DMS79 treated with DMSO at 0.1 percent for 48 hours (cell line): Measurements from ENCODE around the gene TOPORS.
"Not testable (repeated sequence)": the region's sequence is repeated elsewhere in the genome, so short reads cannot be mapped to it uniquely, and the experiment has no call there.

Source experiments
- DNase-seq: peaks from one replicate; lab custom pipeline; 2025; lab: John Stamatoyannopoulos, UW

Gene TOPORS

DNA sequence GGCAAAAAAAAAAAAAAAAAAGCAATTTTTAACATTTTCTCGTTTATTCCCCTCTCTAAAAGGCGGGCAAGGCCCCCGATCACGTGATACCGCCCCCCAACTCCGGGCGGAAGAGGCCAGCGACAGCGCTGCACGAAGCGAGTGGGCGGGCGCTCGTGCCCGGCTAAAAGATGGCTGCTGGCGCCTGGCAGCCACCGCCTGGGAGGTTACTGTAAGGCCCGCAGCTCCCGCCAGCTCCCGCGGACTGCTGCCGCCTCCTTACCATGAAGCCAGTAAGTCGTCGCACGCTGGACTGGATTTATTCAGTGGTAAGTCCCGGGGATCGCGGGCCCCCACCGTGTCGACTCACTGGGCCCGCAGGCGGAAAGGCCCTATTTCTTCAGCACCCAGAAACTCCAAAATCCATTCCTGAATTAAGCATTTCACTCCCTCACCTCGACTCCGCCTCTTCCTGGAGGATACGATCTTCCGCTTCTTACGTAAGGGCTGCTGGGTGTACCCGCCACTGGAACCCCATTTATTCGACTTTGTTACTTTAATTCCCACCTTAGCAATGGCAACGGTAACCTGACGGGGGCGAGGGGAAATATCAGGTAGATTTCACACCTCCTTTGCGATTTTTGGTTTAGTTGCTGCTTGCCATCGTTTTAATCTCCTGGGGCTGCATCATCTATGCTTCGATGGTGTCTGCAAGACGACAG is at the start of gene TOPORS, which contains the start of gene SMIM27:
Gene TOPORS, minus strand, starts transcription at position 415 of the 701 bp plus-strand sequence. Its CDS starts 150 bp downstream, at position 265.
Gene SMIM27, plus strand, starts transcription at position 156 of the 701 bp plus-strand sequence. Its CDS starts 108 bp downstream, at position 264.
- DNase-seq, result peak; percentile 91

DNA sequence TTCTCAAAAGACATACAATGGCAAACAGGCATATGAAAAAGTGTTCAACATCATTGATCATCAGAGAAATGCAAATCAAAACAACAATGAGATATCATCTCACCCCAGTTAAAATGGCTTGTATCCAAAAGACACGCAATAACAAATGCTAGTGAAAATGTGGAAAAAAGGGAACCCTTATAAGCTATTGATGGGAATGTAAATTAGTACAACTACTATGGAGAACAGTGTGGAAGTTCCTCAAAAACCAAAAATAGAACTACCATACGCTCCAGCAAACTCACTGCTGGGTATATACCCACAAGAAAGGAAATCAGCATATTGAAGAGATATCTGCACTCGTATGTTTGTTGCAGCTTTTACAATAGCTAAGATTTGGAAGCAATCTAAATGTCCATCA is 46.6 kb upstream of the TOPORS start:
- DNase-seq, result not testable (repeated sequence)

DNA sequence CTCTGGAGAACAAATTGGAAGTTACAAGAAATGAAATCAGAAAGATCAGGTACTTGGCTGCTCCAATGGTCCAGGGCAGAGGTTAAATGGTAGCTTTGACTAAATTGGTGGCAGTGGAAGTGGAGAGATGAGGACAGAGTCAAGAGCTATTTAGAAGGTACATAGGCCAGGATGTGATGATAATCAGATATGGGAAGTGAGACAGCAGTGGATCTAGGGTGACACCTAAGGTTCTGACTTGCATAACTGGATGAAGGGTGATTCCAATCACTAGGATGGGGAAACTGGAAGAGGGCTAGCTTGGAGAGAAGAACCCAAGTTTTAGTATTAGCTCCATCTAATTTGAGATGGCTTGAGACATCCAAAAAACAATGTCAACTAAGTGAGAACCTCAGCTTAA is 44.5 kb upstream of the TOPORS start:
- DNase-seq, result no peak

GRCh38 chr9:32596096-32596865 is 43.9 kb upstream of the TOPORS start:
- no peak for DNase-seq

GRCh38 chr9:32590898-32591297 is 38.5 kb upstream of the TOPORS start:
- DNase-seq, result no peak

DNA sequence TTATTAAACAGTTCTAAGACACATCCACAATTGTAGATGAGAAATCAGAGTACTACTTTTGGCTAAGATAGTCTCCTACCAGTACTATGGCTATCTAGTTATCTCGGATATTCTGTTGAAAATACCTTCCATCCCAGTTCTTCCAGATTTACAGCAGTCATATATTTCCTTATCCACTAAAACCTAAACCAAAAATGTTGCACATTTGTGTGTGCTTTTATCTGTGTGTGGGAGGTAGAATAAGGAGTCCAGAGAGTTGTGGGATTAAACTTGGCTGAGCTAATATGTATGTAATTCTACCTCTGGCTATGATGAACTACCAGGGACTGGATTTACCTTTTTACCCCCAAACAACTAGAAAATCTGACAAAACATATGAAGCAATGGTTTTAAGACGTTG is 38.1 kb upstream of the TOPORS start:
- no peak for DNase-seq

- no peak for DNase-seq
These were observed 36.8 kb upstream of the TOPORS start for GRCh38 chr9:32589083-32589723.

DNA sequence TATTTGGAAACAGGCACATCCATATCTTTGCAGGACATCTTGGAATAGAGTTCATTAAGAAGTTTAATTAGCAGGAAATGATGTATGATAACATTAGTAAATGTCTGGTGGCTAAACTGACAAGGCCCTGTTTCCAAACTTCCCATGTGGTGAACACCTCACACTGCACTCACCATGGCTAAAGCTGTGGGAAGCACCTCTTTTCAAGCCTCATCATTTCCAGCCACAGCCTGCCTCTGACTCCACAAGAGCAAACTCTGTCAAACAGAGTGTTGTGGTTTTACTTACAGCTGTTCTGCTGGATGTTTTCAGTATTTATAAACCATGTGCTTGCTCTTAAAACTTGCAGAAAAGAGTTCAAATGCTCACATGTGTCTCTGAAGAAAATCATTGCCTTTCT is 35.5 kb upstream of the TOPORS start:
- DNase-seq, result no peak

- DNase-seq, result no peak
These were observed 32.4 kb upstream of the TOPORS start for GRCh38 chr9:32584784-32585183.

GRCh38 chr9:32581512-32582143 is 29.2 kb upstream of the TOPORS start:
- peak; percentile 41 for DNase-seq

- no peak for DNase-seq
These were observed 28.4 kb upstream of the TOPORS start for GRCh38 chr9:32580631-32581300.

- peak; percentile 45 for DNase-seq
These were observed 27.4 kb upstream of the TOPORS start for GRCh38 chr9:32579706-32580331.

- DNase-seq, result no peak
These were observed 26.6 kb upstream of the TOPORS start for GRCh38 chr9:32578976-32579375.

DNA sequence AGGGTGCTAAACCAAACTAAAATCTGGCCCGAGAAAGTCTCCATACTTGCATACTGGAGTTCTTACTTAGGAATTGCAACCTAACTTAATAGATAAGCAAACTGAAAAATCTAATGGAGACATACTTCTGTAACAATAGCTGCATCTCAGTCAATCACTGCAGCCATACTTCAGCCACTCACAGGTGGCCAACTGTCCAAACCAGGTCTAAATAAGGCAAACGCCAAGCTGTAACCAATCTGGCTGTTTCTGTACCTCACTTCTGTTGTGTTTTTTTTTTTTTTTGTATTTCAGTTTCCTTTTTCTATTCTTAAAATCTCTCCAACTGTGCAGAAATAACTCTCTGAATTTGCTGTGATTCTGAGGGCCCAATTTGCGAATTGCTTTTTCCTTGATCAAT is 24.9 kb upstream of the TOPORS start:
- DNase-seq, result no peak

DNA sequence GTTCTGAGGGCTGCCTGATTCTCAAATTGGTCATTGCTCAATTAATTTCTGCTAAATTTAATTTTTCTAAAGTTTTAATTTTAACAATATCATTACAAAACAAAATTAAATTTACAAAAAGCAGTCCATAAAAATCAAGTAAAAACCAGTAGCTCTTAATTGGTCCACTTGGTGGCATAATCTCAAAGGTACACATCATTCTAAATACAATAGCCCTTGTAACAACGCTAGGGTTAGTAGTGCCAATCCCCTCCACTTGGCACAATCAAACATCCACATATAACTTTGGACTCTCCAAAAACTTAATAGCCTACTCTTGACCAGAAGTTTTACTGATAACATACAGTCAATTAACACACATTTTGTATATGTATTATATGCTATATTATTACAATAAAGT is 22.5 kb upstream of the TOPORS start:
- no peak for DNase-seq

DNA sequence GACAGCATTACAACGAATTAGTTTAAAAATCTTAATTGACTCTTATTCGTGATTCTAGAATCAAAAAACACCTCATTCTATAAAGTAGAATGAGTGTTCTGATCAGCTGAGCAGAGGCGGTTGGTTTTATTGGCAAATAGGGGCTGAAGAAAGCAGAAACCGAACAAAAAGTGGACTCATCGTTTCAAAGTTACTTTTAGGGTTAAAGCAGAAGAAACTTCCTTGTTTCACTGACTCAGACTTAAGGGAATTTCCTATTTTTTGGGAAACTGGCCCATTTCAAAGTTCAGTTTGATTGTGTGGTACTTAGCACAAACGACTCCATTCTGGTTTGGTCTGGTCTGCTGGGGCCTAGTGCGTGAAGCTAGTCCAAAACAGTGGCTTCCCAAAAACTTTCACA is 21.4 kb upstream of the TOPORS start:
- no peak for DNase-seq

DNA sequence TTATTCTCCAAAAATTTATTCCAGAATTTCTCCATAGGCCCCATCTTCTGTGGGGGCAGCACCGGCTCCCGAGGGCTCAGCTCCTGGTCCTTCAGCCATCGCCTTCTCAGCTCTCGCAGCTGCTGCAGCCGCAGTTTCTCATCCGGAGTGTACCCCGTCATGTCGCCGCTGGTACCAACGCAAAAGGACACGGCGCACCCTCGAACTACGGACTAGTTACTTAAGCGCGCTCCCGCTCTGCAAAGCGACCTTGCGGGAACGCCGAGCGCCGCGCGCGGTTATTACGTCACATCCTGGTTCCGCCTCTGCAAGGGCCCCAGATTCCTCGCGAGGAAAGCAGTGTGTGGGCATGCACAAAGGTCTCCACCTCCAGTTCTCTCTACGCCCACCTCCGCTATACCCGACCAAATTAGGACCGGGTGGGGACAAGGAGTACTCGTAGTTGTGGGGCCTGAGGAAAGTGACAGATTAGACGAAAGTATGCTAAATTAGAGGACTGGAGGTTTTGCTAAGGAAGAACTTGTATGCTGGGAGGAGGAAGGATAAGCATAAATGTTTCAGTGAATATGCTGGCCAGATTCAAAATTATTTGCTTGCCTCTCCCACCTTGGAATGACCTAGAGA is 20.6 kb upstream of the TOPORS start, which contains the start of gene NDUFB6:
Gene NDUFB6, minus strand, starts transcription at position 260 of the 624 bp plus-strand sequence. Its CDS starts 99 bp downstream, at position 161.
- peak; percentile 93 for DNase-seq

GRCh38 chr9:32571969-32572899 is 19.8 kb upstream of the TOPORS start:
- peak; percentile 56 for DNase-seq

GRCh38 chr9:32570262-32570661 is 17.9 kb upstream of the TOPORS start:
- DNase-seq, result no peak

GRCh38 chr9:32566770-32567169 is 14.4 kb upstream of the TOPORS start:
- no peak for DNase-seq
